GM19438 (cell line): ENCODE measurements around the gene PHETA1.
A peak's percentile ranks its signal among the peaks of the same experiment; 100 is the strongest.
"Not testable (repeated sequence)": the region's sequence is repeated elsewhere in the genome, so short reads cannot be mapped to it uniquely, and the experiment has no call there.

ENCODE experiments used
- ATAC-seq: cut with Tn5 transposase; IDR thresholded peaks from one replicate; pipeline ENCODE4 v1.9.1; 2021; ENCODE audit warnings: low read depth; ENCODE audit not compliant: unreplicated experiment

Gene PHETA1

DNA sequence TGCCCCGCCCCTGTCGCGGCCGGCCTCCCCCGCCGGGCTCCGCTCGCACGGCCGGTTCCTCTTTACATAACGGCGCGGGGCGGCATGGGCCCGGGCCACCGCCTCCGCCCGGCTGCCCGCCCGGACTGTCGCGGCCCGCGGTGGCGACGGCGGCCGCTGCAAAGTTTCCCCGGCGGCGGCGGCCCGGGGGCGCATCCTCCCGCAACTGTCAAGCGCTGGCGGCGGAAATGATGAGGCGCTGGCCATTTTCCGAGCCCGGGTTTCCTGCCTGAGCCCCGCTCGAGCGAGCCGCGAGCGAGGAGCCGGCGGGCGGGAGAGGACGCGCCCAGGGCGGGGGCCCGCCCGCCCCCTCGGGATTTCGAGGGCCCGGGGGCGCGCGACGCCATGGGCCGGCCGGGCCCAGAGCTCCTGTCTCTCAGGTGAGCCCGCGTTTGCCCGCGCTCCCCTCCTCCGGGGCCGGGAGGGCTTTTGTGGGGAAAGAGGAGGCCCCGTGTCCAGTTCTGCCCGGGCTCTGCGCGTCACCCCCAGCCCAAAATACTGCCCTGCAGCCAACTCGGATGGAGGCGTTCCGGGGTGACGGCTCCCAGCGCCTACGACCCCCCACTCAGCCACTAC, 37.1 kb upstream of the PHETA1 start, which contains the start of gene SH2B3:
SH2B3 (plus strand) TSS at position 65 of the 615 bp plus-strand sequence. CDS start 12,223 bp downstream, outside the sequence.
- peak; percentile 4 for ATAC-seq

GRCh38 chr12:111405149-111405858, 36.4 kb upstream of the PHETA1 start:
- ATAC-seq = peak; percentile 48

DNA sequence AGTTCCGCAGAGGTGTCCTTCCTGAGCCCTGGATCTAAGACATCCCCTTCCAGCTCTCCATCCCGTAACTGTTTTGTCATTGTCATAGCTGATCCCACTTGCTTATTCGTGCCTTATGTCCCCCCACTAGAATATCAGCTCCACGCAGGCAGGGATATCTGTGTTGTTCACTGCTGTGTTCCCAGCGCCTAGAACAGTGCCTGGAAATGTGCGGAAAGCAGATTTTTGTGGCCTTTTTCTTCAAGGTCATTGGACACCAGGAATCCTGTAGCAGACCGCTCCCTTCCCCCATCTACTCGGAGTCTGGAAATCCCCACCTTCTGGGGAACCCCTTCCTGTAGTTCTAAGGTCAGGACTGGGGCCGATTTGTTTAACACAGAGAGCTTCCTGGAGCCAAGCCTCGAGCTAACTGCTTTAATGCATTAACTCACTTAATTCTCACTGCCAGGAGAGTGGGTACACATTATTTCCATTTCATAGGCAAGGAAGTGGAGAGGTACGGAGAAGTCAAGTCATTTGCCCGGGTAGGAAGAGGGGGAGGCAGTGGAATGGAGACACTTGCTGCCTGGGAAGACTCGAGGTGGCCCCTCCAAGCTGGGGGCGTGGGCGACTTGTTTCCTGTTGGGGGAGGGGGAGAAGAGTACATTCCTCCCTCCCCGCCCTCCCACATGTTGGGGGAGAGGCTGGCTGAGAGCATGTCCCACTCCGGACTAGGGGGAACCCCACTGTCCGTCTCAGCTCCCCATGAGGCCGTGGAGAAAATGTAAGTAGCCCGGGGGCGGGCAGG, 35.7 kb upstream of the PHETA1 start:
- peak; percentile 4 for ATAC-seq

GRCh38 chr12:111402490-111402824, 33.6 kb upstream of the PHETA1 start:
- ATAC-seq = not testable (repeated sequence)

GRCh38 chr12:111401167-111401605, 32.3 kb upstream of the PHETA1 start:
- no peak for ATAC-seq

DNA sequence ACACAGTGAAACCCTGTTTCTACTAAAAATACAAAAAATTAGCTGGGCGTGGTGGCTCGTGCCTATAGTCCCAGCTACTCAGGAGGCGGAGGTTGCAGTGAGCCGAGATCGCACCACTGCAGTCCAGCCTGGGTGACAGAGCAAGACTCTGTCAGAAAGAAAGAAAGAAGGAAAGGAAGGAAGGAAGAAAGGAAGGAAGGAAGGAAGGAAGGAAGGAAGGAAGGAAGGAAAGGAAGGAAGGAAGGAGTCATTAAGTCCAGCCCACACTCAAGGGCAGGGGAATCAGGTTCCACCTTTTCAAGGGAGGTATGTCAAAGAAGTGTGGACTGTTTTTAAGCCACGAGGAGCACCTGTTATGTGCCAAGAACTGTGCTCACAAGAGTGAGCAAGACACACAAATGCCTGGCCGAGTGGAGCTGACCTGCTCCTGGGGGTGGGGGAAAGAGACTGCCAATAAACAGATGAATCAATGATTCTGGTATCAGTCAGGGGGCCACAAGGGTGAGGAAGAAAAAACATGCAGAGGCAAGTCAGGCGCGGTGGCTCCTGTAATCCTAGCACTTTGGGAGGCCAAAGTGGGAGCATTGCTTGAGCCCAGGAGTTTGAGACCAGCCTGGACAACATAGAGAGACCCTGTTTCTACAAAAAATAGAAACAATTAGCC, 31.0 kb upstream of the PHETA1 start:
- not testable (repeated sequence) for ATAC-seq

DNA sequence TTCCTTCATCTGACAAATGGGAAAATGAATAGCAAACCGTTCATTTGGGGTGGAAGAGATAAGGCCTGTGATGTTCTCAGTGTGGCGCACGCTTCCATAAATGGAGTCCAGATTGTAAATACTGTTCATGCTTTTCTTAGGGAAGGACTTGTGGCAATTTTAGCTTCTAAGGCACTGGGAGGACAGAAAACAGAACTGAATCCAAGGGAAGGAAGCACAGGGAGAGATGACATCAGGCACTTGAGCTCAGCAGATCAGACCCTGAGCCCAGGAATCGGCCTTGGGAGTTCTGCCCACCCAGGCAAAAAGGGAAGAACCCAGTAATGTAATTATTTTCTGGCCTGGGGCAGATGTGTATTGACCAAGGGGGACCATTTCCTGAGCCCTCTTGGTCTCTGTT, 29.6 kb upstream of the PHETA1 start:
- ATAC-seq = no peak

DNA sequence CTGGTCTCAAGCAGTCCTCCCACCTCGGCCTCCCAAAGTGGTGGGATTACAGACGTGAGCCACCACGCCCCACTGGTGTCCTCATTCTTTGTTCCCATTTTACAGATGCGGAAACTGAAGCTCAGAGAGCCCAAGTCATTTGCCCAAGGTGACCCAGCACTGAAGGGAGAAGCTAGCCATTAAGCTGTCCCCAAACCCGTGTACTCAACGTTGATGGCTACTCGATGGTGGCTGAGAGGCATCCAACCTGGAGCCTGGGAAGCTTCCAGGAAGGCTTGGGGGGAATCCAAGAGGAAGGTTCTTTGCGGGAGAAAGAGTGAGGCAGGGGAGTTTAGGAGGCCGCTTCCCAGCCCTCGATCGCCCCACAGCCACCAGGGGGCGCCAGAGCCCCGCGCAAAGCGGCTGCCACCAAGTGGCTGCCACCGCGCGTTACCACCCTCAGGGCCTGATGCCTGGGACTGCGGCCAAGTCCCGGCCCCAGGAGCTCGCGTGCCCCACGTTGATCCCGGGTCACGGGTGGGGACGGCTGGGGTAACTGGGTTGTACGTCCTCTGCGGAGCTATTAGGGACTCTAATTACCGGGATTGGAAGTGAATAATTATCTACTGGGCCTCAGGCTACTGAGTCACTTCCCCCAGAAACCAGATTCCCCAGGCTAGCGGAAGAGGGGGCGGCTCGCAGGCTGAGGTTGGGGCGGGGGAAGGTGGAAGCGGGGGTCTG, 28.0 kb upstream of the PHETA1 start:
- ATAC-seq = no peak

DNA sequence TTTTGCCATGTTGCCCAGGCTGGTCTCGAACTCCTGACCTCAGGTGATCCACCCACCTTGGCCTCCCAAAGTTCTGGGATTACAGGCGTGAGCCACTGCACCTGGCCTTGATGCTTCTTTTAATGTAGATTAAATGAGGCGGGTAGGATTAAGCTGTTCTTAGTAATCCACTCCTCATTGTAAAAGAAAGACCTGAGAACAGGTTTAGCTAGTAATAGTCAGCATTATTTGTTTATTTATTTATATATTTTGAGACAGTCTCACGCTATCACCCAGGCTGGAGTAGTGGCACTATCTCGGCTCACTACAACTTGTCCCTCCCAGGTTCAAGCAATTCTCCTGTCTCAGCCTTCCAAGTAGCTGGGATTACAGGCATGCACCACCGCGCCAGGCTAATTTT, 27.4 kb upstream of the PHETA1 start:
- not testable (repeated sequence) for ATAC-seq

DNA sequence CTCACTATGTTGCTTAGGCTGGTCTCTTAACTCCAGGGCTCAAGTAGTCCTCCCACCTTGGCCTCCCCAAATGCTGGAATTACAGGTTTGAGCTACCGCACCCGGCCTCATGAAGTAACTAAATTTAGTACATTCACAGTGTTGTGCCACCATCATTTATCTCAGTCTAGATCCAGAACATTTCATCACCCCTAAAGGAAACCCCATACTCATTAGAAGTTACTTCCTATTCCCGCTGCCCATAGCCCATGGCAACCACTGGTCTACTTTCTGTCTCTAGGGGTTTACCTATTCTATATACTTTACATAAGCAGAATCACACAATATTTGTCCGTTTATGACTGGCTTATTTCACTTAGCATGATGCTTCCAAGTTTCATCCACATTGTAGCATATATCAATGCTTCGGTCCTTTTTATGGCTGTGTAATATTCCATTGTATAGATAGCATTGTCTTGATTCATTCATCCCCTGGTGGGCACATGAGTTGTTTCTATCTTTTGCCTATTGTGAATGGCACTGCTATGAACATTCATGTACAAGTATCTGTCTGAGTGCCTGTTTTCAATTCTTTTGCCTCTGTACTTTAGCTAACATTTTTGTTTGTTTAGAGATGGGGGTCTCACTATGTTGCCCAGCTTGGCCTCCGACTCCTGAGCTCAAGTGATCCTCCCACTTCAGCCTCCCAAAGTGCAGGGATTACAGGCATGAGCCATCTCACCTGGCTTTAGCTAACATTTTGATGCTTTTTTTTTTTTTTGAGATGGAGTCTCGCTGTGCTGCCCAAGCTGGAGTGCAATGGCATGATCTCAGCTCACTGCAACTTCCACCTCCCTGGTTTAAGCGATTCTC, 26.7 kb upstream of the PHETA1 start:
- ATAC-seq = no peak

DNA sequence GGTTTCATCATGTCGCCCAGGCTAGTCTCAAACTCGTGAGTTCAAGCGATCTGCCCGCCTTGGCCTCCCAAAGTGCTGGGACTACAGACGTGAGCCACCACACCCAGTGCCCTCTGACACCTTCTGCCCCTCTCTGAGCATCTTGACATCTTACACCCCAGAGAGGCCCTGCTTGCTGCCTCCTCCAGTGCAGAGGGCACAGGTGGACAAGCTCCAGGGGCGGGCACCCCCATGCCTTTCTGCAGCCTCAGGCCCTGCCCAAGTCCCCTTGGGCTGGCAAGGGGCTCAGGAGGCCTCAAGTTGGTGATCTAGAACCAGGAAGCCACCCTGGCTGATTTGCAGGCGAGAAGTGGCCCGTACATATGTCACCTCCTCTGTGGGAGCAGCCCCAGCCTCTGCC, 25.6 kb upstream of the PHETA1 start:
- no peak for ATAC-seq

GRCh38 chr12:111393700-111394300, 24.9 kb upstream of the PHETA1 start:
- no peak for ATAC-seq

DNA sequence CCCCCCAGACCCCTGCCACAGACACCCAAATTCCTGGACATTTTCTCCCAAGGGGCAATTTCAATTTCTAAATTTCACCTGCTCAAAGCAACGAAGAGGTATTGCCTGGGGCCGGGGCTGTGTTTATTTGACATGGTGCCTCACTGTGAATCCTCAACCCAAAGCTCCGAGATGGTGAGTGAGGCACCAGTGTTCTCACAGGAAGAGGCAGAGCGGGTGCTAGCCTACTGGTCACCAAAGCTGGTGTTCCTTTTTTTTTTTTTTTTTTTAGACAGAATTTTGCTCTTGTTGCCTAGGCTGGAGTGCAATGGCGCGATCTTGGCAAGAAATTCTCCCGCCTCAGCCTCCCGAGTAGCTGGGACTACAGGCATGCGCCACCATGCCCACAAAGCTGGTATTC, 22.0 kb upstream of the PHETA1 start:
- ATAC-seq = no peak

GRCh38 chr12:111389635-111390034, 20.7 kb upstream of the PHETA1 start:
- no peak for ATAC-seq

DNA sequence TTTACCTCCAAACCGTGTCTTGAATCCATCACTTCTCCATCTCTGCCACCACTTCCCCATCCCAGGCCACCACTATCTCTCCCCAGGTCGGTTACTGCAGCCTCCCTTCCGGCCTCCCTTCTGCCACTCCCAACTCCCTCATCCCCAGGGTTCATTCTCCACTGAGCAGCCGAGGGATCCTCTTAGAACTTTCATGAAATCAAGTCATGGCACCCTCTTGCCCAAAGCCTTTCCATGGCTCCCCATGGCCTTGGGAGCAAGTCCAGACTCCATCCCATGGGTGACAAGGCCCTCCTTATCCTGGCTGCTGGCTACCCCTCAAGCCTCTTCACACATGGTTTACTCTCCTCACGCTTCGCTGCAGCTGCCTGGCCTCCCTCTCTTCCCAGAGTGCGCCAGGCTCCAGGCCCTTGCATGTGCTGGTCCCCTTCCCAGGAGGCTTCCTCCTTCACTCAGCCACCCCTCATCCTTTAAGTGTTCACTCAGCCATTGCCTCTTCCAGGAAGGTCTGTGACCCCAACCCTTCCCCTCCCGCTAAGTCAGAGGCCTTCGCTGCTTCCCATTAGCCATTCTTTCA, 18.9 kb upstream of the PHETA1 start:
- no peak for ATAC-seq

DNA sequence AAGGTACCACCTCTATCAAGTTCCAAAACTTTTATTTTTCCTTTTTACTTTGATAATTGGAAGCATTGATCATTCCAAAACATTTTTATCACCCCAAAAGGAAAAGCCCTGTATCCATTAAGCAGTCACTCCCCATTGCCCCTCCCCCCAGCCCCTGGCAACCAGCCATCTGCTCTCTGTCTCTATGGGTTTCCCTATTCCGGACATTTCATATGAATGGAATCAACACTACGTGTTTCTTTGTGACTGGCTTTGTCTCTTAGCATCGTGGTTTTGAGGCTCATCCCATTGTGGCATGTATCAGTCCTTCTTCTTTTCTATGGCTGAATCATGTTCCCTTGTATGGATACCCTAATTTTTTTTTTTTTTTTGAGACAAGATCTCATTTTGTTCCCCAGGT, 18.0 kb upstream of the PHETA1 start:
- no peak for ATAC-seq

DNA sequence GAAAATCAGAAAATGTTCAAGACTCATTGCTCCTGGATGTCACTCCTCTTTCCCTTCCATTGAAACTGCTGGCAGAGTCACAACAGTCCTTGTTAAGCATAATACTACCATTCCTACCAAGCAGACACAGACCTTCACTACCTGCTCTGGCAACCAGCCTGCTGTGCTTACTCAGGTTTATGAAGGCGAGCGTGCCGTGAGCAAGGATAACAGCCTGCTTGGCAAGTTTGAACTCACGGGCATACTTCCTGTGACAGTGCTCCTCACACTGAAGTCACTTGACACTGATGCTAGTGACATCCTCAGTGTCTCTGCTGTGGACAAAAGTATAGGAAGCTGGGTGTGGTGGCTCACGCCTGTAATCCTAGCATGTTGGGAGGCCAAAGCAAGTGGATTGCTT, 15.7 kb upstream of the PHETA1 start:
- no peak for ATAC-seq

DNA sequence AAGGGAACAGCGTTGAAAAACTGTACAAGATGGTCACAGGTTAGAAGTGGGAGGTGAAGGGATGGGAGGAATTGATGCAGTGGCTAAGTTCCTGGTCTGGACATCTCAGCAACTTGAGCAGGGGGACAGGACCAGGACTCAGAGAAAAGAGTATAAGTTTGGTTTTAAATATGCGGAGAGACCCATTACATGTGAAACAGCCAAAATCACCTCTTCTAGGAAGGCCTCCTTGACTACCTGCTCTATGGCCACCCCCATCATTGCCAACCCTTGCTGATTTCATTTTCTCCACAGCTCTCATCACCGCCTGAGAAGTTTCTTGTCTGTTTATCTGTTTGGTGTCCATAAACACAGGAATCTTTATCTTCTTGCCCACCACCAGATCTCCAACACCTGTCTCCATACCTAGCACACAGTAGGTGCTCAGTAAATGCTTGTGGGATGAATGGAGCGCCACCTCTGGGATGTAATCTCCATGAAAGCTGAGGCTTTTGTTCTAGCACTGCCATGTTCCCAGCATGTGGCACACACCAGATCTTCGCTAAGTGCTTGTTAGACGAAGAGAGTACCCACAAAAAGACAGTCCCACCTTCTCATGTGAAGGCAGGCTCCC, 11.2 kb upstream of the PHETA1 start:
- no peak for ATAC-seq
